ENCODE data around the gene OLFML3.
"Not testable (repeated sequence)": the region's sequence is repeated elsewhere in the genome, so short reads cannot be mapped to it uniquely, and the experiment has no call there.

OLFML3 gene

DNA sequence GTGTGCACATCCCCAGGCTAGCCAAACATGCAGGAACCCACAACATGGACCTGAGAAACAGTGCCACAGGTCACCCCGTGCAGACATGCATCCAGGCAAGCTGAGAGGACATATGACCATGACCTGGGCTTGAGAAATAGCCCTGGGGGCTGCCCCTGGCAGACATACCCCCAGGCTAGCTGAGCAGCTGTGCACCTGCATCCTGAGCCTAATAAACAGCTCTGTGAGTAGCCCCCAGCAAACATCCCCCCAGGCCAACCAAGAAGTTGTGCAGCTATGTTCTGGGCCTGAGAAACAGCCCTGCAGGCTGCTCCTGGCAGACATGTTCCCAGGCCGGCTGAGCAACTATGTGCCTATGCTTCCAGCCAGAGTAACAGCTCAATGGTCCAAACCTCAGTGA lies 14.5 kb downstream of the OLFML3 start:
- FAIRE-seq: no peak

DNA sequence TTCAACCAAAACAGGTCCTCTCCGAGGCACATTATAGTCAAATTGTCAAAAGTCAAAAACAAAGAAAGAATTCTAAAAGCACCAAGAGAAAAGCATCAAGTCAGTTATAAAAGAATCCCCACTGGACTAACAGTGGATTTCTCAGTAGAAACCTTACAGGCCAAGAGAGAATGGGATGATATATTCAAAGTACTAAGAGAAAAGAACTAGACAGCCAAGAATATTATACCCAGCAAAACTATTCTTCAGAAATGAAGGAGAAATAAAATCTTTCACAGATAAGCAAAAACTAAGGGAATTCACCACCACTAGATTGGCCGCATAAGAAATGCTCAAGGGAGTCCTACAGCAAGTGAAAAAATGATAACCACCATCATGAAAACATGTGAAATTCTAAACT lies 16.1 kb downstream of the OLFML3 start:
- FAIRE-seq: no peak

DNA sequence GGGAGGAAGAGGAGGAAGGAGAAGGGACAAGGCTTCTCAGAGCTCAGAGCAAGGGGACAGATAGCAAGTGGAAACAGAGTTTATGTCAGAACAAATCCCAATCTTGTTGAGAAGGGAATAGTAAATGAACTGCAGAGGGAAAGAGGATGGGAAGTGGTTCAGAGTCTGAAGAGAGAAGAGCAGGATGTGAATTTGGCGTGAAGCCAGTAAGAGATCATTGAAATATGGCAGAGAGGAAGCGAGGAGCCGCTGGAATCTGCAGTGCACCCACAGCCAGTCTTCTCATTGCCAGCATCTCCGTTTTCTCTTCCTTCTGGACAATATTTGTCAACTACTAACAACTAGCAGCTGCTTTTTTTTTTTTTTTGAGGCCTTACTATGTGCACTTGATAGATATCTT lies 19.1 kb downstream of the OLFML3 start:
- no peak for FAIRE-seq

DNA sequence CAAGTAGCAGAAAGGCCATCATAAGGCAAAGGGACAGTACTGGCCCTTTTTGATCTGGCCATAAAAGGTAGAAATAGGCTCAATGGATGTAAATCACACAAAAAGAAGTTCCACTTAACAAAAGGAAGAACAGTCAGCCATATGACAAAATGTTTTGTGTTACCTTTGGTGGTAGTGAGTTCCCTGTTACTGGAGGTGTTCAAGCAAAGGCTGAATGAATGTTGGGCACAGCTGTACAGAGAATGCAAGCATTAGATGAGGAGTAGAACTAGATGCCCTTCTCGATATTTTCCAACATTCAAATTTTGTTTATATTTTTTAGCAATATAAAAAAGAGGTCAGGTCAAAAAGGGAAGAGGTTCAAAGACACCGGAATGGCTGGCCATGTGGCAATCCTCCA lies 20.0 kb downstream of the OLFML3 start:
- FAIRE-seq: no peak

DNA sequence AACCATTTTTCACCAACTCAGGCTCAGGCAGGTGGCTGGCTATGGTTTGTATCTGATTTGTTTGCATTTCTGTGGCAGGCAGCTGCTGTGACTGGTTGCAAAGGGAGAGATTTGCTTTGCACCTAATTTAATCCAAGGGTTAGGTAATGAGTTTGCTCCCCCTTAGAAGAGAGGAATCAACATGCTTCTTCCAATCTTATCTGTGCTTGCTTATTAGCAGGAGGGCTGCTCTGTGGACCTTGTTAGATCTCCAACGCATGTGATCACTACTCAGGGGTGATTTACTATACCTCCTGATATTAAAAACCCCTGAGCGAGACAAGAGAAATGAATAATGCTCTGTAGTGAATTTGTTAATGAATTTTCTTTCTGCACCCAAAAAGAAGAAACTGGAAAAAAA lies 20.5 kb downstream of the OLFML3 start:
- FAIRE-seq: no peak

DNA sequence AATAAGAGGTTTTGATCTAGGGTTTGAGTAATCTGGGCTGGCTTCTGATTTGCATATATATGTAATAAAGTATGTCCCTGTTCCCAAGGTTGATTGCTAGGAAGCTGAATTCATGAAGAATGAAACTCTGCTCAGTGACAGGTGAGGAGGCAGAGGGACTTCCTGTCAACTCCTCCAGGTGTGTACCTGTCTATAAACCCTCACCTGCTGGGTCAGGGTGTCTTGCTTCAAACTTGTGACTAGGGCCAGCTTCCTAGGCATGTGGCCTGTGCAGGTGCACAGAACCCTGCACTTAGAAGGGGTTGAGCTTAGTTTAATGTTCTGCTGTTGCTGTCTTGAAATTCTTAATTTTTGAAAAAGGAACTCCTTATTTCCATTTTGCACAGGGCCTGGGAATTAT lies 21.1 kb downstream of the OLFML3 start:
- no peak for FAIRE-seq

DNA sequence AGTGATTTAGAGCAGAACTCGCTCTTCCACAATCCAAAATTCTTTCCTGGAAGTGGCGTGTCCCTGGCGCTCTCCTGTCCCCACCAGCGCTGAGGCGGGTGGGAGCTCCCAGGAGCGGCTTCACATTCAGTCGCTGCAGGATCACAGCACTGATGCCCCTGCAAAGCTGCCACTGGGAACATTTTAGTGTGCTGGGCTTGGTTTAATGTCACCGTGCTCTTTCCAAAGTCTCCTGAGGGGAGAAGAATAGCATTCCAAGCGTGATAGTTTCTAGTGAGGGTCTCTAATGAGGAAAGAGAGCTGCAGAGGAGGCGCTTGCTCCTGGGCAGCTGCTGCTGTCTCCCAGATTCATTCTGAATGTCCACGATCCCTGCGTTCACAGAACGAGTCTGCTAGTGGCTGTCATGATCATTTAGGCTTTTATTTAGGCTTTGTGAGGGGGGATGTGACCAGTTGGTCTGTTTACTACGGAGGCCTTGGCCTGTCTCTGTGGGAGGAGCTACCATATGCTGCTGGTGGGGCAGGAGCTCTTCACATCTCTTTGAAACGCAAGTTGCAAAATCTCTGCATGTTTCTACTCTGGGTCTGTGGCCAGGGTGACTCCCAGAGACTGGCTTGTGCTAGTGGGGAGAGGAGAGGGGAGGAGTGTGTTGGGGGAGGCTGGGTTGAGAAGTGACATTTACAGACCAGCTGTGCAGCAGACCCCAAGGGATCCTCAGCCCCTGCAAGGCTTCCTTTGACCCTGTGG lies 23.4 kb downstream of the OLFML3 start:
- FAIRE-seq: no peak

DNA sequence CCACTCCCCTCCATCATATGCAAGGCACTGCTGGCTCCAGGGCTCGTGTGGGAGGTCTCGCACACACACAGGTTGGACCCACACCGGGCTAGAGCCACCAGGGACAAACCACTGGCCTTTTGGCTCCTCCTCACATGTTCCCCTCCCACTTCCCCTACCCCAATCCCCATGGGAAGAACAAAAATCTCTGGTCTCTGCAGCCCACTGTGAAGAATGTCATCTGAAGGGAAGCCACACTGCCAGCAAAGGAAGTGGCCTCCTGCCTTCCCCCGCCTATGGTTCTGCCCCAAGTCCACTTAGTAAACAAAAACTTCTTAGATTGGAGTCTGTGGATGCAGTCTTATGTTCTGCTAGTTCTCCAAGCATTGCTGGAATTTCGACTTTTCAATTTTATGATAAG lies 24.2 kb downstream of the OLFML3 start:
- FAIRE-seq: no peak

DNA sequence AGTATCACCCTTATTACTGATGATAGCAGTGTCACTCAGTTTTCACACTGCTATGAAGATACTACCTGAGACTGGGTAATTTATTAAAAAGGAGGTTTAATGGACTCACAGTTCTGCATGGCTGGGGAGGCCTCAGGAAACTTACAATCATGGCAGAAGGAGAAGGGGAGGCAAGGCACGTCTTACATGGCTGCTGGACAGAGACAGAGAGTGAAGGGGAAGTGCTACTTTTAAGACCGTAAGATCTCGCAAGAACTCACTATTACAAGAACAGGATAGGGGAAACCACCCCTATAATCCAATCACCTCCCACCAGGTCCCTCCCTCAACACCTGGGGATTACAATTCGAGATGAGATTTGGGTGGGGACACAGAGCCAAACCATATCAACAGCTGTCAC lies 27.6 kb downstream of the OLFML3 start:
- FAIRE-seq: not testable (repeated sequence)

DNA sequence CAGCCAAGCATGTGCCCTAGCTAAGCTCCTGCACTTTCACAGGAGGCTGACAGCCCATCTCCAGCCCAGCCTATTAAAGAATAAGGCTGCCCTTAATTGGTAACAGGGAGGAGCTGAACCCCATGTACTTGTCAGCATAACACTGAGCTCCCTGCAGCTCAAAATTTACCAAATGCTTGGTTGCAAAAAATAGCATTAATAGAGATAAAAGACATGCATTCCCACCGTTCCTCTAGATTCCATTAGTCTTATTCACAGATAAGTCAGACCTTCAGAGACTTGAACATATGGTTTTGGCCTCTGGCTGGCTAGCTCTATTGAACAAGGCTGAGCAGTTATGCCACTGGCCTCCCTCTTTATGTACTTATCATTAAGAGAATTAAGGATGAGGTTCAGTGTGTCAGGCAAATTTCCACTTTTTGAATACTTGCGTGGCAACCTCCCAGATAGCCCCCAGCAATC lies 29.2 kb downstream of the OLFML3 start:
- no peak for FAIRE-seq

DNA sequence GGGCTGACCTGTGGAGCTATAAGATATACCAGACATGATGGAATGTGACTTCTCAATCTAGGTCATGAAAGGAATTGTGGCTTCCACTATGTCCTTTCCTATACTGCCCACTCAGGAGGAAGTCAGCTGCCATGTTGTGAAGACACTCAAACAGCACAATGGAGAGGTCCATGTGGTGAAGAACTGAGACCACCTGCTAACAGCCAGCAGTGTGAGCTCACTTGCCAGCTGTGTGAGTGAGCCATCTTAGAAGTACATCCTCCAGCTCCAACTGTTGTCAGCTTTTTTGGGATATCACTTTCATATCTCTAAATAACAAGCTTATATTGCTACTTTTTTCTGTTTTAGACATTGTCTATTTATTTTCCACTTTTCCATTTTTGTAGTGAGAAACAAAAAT lies 29.7 kb downstream of the OLFML3 start:
- no peak for FAIRE-seq

DNA sequence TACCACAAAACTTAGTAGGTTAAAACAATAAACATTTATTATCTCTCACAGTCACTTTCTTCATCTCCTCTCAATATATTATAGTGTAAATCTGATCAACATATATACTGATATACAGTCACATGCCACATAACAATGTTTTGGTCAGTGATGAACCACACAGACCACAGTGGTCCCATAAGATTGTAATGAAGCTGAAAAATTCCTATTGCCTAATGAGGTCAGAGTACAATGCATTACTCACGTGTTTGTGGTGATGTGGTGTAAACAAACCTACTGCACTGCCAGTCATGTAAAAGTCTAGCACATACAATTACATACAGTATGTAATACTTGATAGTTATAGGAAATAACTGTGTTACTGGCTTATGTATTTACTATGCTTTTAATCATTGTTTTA lies 30.1 kb downstream of the OLFML3 start:
- no peak for FAIRE-seq

DNA sequence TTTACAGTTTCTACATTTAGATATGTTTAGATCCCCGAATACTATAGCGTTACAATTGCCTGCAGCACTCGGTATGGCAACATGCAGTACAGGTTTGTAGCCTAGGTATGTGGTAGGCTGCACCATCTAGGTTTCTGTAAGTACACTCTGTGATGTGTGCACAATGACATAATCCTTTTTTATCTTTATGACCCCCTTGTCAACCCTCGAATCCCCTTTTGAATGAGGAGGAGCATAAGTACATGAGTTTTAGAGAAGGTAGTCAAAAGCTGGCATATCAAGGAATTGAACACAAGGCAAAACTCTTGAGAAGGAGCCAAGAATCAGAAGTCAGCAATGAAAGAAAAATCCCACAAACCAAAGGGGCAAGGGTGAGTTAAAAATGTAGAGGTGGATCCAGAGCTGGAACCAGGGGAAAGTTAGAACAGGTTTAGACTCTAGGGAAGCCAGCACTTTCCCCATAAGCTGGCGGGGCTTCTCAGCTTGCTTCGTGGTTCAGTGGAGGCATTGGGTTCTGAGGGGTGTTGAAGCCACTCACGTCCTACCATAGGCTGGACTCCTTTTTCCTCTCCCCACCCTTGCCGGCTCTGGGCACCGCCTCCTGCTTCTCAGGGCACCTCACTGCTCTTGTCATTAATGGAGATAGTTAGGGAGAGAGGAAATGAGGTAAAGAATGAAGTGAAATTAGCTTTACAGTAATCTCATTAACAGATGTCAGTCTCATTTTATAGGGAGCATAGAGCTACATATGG lies 31.3 kb downstream of the OLFML3 start:
- no peak for FAIRE-seq

DNA sequence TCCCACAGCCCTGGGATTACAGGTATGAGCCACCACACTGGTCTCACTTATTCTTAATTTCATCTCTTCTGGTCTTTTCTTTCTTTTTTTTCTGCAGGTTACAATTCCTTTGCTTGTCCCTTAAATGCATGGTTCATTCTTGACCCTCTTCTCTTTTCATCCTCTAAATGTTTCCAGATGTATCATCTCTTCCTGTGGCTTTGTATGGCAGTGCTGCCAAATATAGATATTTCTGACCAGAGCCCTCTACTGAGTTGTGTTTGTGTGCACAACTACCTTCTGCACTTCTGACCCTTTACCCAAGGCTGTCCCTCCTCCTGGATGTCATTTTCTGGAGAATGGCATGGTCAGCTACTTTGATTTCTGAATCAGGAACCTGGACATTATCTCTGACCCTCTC lies 32.5 kb downstream of the OLFML3 start:
- FAIRE-seq: no peak

DNA sequence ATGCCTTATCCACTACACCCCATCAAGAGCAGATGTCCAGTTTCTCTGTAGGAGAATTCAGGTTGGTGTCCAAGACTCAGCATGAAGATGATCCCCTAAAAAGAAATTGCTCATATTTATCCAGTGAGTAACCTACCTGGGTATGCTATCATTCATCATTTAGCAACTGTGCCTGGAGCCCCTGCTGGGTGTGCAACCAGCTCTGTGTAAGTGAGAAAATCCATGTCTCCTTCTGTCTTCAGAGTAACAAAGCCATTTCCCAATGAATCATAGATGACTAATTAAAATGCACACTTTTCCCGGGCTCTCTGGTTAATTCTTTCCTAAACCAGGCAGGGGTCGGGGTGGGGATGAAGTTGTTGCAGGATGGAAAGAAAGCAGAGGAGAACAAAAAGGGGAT lies 35.8 kb downstream of the OLFML3 start:
- no peak for FAIRE-seq

DNA sequence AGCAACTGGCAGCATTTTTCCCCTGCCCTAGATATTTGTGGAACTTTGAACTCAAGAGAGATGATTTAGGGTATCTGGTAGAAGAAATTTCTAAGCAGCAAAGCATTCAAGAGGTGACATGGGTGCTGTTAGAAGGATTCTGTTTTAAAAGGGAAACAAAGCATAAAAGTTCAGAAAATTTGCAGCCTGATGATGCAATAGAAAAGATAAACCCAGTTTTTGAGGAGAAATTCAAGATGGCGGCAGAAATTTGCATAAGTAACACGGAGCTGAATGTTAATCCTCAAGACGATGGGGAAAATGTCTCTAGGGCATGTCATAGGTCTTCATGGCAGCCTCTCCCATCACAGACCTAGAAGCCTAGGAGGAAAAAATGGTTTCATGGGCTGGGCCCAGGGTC lies 40.5 kb downstream of the OLFML3 start:
- not testable (repeated sequence) for FAIRE-seq

DNA sequence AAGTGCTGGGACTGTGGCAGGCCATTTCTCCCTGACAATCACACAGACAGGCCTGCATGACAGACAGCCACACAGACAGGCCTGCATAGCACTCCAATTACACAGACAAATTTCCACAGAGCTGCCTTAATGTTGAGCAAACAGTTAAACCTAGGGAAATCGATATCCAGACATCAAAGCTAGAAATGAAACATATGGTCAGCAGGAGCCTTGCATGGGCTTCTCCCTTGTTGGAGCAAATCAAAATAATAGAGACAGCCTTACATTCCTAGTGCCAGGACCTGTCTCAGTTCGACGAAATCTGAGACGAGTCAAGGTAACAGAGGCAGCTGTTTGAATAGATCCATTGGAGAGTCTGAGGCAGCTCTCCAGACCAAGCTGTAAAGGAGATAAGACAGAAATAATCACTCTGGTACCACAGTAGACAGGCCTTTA lies 42.4 kb downstream of the OLFML3 start:
- FAIRE-seq: no peak

DNA sequence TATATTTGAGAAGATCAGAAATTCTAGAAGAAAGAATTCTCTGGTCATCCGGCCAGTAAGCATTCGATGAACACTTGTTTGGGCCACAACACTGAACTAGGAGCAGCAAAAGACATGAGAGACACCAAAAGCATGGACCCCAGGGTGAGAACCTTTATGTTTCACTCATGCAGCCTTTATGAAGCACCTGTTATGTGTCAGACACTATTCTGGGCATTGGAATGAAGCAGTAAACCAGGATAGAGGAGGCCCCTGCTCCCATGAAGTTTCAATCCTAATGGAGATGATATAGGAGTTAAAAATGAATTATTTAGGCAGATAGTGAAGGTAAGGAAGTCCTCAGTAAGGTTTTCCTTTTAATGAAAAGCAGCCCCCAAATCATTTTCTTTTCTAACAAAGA lies 43.6 kb downstream of the OLFML3 start:
- no peak for FAIRE-seq

DNA sequence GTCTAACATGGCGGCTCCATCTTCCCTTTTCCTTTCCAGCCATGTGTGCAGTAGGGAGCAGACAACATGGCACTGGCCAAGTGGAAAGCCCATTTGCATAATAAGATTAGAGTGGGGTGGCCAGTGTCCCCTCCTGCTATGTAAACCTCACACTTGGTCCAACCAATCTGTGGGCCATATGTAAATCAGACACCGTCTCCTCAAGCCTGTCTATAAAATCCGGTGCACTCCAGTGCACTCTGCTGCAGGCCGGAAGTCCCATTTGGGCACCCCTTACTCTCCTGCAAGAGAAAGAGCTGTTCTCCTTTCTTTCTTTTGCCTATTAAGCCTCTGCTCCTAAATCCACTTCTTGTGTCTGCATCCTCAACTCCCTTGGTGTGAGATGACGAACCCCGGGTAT lies 44.1 kb downstream of the OLFML3 start:
- no peak for FAIRE-seq

DNA sequence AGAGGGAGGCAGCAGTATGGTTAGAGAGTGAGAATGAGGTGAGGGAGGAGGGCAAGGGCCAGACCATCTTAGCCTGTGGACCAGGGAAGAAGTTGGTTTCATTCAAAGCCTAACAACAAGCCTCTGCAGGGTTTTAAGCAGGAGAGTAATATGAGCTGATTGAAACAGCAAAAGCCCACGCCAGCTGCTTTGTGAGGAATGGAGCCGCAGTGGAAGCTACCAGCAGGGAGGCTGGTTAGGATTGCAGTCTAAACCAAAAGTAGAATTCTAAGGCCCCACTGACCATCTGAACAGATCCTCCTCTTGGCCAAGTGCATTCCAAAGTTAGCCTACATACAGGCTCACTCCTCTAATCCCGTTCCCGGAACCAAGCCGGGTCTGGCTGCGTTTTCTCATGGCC lies 44.8 kb downstream of the OLFML3 start:
- FAIRE-seq: no peak

DNA sequence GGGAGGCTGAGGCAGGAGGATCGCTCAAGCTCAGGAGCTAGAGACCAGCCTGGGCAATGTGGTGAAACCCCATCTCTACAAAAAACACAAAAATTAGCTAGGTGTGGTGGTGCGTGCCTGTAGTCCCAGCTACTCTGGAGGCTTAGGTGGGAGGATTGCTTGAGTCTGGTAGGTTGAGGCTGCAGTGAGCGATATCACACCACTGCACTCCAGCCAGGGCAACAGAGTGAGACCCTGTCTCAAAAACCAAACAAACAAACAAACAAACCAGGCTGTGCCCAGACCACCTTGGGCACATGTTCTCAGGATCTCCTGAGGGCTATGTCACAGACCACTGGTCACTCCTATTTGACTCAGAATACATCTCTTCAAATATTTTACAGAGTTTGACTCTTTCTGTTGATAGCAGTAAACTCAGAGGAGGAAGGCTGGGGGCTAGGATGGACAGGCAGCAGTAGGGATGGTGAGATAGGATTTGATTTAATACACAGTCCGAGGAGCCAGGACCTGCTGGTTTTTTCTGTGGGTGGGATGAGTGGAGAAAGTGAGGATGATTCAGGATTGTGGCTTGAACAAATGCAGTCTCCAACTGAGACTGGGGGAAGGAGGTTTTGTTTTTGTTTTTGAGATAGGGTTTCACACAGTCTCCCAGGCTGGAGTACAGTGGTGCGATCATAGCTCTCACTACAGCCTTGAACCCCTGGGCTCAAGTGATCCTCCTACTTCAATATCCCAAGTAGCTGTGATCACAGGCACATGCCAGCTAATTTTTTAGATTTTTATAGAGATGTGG lies 46.5 kb downstream of the OLFML3 start:
- FAIRE-seq: no peak

DNA sequence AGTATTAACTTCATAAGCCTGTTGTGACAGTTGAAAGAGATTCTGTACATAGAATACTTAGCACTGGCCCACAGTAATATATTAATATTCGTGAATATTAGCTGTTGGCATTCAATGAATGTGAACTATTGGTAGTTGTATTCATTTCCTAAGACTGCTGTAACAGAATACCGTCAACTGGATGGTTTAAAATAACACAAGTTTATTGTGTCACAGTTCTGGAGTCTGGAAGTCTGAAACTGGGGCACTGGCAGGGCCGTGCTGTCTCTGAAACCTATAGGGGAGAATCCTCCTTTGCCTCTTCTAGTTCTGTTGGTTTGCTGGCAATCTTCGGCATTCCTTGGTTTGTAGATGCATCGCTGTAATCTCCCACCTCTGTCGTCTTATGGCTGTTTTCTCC lies 47.5 kb downstream of the OLFML3 start:
- no peak for FAIRE-seq

Measured in colon (tissue), 2 donors.